CD4-positive, alpha-beta T cell treated with Interferon gamma for 1 hour (primary cell): ENCODE data around the gene SUSD2.
"Not testable (repeated sequence)": the region's sequence is repeated elsewhere in the genome, so short reads cannot be mapped to it uniquely, and the experiment has no call there.

Experiments used
- DNase-seq: peaks from one replicate; pipeline ENCODE4 v3.0.0-alpha.2; 2020

The SUSD2 gene

DNA sequence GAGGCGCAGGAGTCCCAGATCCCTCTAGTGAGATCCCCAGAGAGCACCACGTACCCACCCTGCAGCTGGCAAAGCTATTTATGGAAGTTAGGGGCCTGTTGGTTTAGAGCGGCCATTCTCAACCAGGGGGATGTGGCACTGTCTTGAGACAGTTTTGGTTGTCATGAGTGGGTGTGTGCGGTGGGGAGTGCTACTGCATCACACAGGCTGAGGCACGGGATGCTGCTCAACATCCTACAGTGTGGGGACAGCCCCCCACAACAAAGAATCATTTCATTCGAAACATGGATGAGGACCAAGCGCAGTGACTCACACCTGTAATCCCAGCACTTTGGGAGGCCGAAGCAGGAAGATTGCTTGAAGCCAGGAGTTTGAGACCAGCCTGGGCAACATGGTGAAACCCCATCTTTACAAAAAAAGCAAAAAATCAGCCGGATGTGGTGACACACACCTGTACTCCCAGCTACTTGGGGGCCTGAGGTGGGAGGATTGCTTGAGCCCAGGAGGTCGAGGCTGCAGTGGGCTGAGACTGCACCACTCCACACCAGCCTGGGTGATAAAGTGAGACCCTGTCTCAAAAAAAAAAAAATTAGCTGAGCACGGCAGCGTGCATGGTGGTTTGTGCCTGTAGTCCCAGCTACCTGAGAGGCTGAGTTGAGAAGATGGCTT is 35.4 kb downstream of the SUSD2 start:
- DNase-seq = no peak

GRCh38 chr22:24217384-24217783 is 36.1 kb downstream of the SUSD2 start:
- DNase-seq = no peak

GRCh38 chr22:24219750-24220149 is 38.5 kb downstream of the SUSD2 start:
- no peak for DNase-seq

- DNase-seq = no peak
Measured at GRCh38 chr22:24224468-24224867, 43.2 kb downstream of the SUSD2 start.

- no peak for DNase-seq
Measured at GRCh38 chr22:24225044-24225601, 43.8 kb downstream of the SUSD2 start.

DNA sequence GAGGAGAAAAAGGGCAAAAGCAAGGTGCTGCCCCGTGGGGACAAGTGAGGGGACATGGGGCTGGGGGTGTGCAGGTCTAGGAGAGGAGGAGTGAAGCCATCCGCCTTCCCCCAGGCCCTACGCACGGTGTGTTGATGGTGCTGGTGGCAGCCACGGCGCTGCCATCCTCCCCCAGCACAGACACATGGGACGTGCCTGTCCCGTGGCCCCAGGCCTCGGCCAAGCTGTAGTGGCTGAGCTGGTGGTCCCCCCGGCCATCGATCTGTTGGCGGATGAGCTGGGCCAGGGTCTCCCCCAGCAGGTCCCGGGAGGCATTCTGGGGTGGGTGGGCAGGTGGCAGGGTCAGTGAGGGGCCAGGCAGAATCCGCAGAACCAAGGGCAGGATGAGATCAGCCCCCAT is 44.7 kb downstream of the SUSD2 start:
- no peak for DNase-seq

DNA sequence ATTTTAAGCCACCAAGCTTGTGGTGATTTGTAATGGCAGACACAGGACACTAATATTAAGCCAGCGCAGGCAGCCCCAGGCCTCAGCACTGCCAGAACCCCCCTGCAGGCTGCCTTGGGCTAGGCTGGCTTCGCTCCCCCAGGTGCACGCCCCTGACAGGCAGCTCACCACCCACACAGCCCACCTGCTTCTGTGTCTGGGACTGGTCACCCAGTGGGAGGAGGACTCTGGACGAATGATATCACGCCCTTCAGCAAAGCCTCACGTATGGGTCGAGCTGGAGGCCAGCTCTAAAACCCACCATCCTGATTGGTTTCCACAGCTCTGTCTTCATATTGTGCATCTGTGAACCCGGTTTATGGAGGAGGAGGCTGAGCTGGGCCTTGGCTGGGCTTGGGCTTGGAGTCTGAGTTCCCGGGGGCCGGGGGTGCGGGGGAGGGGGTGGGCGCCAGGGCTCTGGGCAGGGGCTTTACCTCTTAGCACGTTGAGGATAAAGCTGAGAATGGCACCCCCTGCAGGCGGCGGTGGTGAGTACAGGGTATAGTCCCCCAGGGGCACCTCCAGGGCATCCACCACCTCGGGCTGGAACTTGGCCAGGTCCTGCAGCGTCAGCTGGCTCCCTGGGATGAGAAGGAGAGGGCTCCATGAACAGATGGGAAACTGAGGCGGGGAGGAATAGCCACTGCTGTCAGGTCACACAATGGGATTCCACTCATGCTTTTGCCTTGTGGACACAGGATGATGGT is 49.8 kb downstream of the SUSD2 start:
- peak; percentile 46 for DNase-seq

GRCh38 chr22:24231706-24232105 is 50.4 kb downstream of the SUSD2 start:
- DNase-seq = no peak

GRCh38 chr22:24232124-24232523 is 50.8 kb downstream of the SUSD2 start:
- no peak for DNase-seq

- DNase-seq = no peak
Measured at GRCh38 chr22:24232725-24233124, 51.4 kb downstream of the SUSD2 start.

GRCh38 chr22:24233235-24233634 is 51.9 kb downstream of the SUSD2 start:
- no peak for DNase-seq

GRCh38 chr22:24233816-24234215 is 52.5 kb downstream of the SUSD2 start:
- no peak for DNase-seq

DNA sequence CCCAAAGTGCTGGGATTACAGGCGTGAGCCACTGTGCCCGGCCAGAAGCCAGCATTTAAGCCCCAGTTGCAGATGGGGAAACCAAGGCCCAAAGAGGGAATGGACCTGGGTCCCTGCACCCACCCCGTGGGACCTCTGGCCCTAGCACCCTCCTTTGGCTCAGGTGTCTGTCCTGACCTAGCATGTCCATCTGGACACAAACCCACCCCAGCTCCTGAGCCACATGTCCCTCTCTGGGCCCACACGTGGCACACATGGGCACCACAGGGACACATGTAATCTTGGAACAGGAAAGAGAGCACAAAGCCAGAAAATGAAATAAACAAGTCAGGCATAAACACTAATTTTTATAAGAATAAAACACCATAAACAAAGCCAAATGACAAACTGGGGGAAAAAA is 54.0 kb downstream of the SUSD2 start:
- DNase-seq = no peak

GRCh38 chr22:24236656-24237055 is 55.4 kb downstream of the SUSD2 start:
- DNase-seq = no peak

- DNase-seq = not testable (repeated sequence)
Measured at GRCh38 chr22:24238101-24238694, 56.9 kb downstream of the SUSD2 start.
